ENCODE data around the gene DCT. TPM values are rescaled to one million over a fixed set of nuclear protein-coding genes. Genes with fewer than 3 reads are reported as not detected.

DCT gene
- total RNA-seq, 1 donor from 2014 or later = not detected

GRCh38 chr13:94415500-94416237 lies 63.8 kb downstream of the DCT start:
- H3K4me1 ChIP-seq = peaks cover 22% of the 10 kb centered on the region
- H3K27me3 ChIP-seq = no peaks in the 10 kb centered on the region
- Mint-ChIP-seq H3K27ac (no peak overlapping the region), H3K9me3 (peaks cover 4% of the 10 kb centered on the region), H3K4me3 (no peak overlapping the region), H3K36me3 (no peaks in the 10 kb centered on the region), H3K4me1 (peaks cover 22% of the 10 kb centered on the region), H3K27me3 (ENCODE audit: insufficient read depth, low read depth) (no peaks in the 10 kb centered on the region)
- peak overlapping the region; percentile 55 for H3K4me2 ChIP-seq
- no peaks in the 10 kb centered on the region for H3K9me3 ChIP-seq (ENCODE audit: low read depth)
- peak; percentile 17 for DNase-seq (ENCODE audit: low spot score)
- H3K4me3 ChIP-seq = peak overlapping the region; percentile 4
- H3K9ac ChIP-seq = no peak overlapping the region
- TF ChIP-seq EZH2 (IDR thresholded peaks at IDR 0.05) (no peak), CTCF (IDR thresholded peaks at IDR 0.05) (no peak), EZH2phosphoT487 (IDR thresholded peaks at IDR 0.05) (no peak)
- H3K27ac ChIP-seq = peak overlapping the region; percentile 26
- H4K20me1 ChIP-seq (ENCODE audit: low read depth) = no peaks in the 10 kb centered on the region
- H3F3A ChIP-seq (ENCODE audit: low read depth) = peaks cover 15% of the 10 kb centered on the region
- no peaks in the 10 kb centered on the region for H3K36me3 ChIP-seq
- no peaks in the 10 kb centered on the region for H3K79me2 ChIP-seq (ENCODE audit: low read depth)
- no peak overlapping the region for H2AFZ ChIP-seq (replicated peaks)

- TF ChIP-seq EZH2phosphoT487 (IDR thresholded peaks at IDR 0.05) (no peak), EZH2 (IDR thresholded peaks at IDR 0.05) (no peak), CTCF (IDR thresholded peaks at IDR 0.05) (no peak)
- no peaks in the 10 kb centered on the region for H3K27me3 Mint-ChIP-seq (ENCODE audit: insufficient read depth, low read depth)
- H3K27ac ChIP-seq = no peak overlapping the region
- H3K9ac ChIP-seq = no peak overlapping the region
- H3K4me1 ChIP-seq = peaks cover 22% of the 10 kb centered on the region
- peaks cover 15% of the 10 kb centered on the region for H3F3A ChIP-seq (ENCODE audit: low read depth)
- no peaks in the 10 kb centered on the region for H3K9me3 Mint-ChIP-seq
- H3K4me3 ChIP-seq = no peak overlapping the region
- no peak overlapping the region for H3K27ac Mint-ChIP-seq
- H3K79me2 ChIP-seq (ENCODE audit: low read depth) = no peaks in the 10 kb centered on the region
- H3K9me3 ChIP-seq (ENCODE audit: low read depth) = no peaks in the 10 kb centered on the region
- DNase-seq (ENCODE audit: low spot score) = no peak
- no peaks in the 10 kb centered on the region for H3K27me3 ChIP-seq
- no peak overlapping the region for H3K4me3 Mint-ChIP-seq
- H3K4me2 ChIP-seq = no peak overlapping the region
- H4K20me1 ChIP-seq (ENCODE audit: low read depth) = no peaks in the 10 kb centered on the region
- no peaks in the 10 kb centered on the region for H3K36me3 ChIP-seq
- peaks cover 22% of the 10 kb centered on the region for H3K4me1 Mint-ChIP-seq
- H3K36me3 Mint-ChIP-seq = no peaks in the 10 kb centered on the region
- no peak overlapping the region for H2AFZ ChIP-seq (replicated peaks)
These were observed 64.8 kb downstream of the DCT start for GRCh38 chr13:94414708-94415107.

GRCh38 chr13:94414141-94414540 lies 65.3 kb downstream of the DCT start:
- no peak overlapping the region for H3K4me3 Mint-ChIP-seq

More at GRCh38 chr13:94414141-94414540, 65.3 kb downstream of the DCT start:
- TF ChIP-seq EZH2 (IDR thresholded peaks at IDR 0.05) (no peak), CTCF (IDR thresholded peaks at IDR 0.05) (no peak), EZH2phosphoT487 (IDR thresholded peaks at IDR 0.05) (no peak)
- Mint-ChIP-seq H3K4me1 (peaks cover 22% of the 10 kb centered on the region), H3K36me3 (no peaks in the 10 kb centered on the region), H3K9me3 (no peaks in the 10 kb centered on the region), H3K27ac (no peak overlapping the region), H3K27me3 (ENCODE audit: insufficient read depth, low read depth) (no peaks in the 10 kb centered on the region)
- no peaks in the 10 kb centered on the region for H3K79me2 ChIP-seq (ENCODE audit: low read depth)
- H3K27me3 ChIP-seq = no peaks in the 10 kb centered on the region
- peaks cover 22% of the 10 kb centered on the region for H3K4me1 ChIP-seq
- H2AFZ ChIP-seq (replicated peaks) = no peak overlapping the region
- peaks cover 15% of the 10 kb centered on the region for H3F3A ChIP-seq (ENCODE audit: low read depth)
- no peaks in the 10 kb centered on the region for H4K20me1 ChIP-seq (ENCODE audit: low read depth)
- no peak overlapping the region for H3K27ac ChIP-seq
- no peak for DNase-seq (ENCODE audit: low spot score)
- H3K36me3 ChIP-seq = no peaks in the 10 kb centered on the region
- H3K4me3 ChIP-seq = no peak overlapping the region
- no peaks in the 10 kb centered on the region for H3K9me3 ChIP-seq (ENCODE audit: low read depth)
- no peak overlapping the region for H3K9ac ChIP-seq
- no peak overlapping the region for H3K4me2 ChIP-seq

Data from neural progenitor cell (in vitro differentiated cells).